Activated B cell treated with CpG ODN at 0.5 μM for 24 hours (primary cell): ENCODE measurements around the gene GRIN3B. TPM values are rescaled to one million over a fixed set of nuclear protein-coding genes. Genes with fewer than 3 reads are reported as not detected.
"Not testable (repeated sequence)": the region's sequence is repeated elsewhere in the genome, so short reads cannot be mapped to it uniquely, and the experiment has no call there.

ENCODE experiments used
- ATAC-seq: fragments of 200-7000 bp; cut with Tn5 transposase; one replicate; pipeline ENCODE4 v1.10.0; 2021; ENCODE audit warnings: low read depth, mild to moderate bottlenecking, moderate library complexity
- CTCF ChIA-PET: fragments of 350-600 bp; sonication (Branson Sonifier 250); formaldehyde crosslinking; loops from one replicate; lab custom pipeline; 2021; ENCODE audit warnings: antibody characterized with exemption; lab: Charles Lee
- POLR2A ChIA-PET: fragments of 350-600 bp; sonication (Branson Sonifier 250); formaldehyde crosslinking; loops from one replicate; lab custom pipeline; 2021; ENCODE audit warnings: antibody characterized with exemption; lab: Charles Lee
- DNase-seq: peaks from one replicate; pipeline ENCODE4 v3.0.0; 2022
- H3K27ac Mint-ChIP-seq: one replicate; pipeline ENCODE4 v1.8.0; 2020; ENCODE audit warnings: mixed read lengths
- H3K27me3 Mint-ChIP-seq: one replicate; pipeline ENCODE4 v1.8.0; 2021; ENCODE audit warnings: mixed read lengths
- H3K36me3 Mint-ChIP-seq: one replicate; pipeline ENCODE4 v1.8.0; 2021; ENCODE audit warnings: low read depth, mixed read lengths
- H3K4me1 Mint-ChIP-seq: one replicate; pipeline ENCODE4 v1.8.0; 2021; ENCODE audit warnings: mixed read lengths
- H3K4me3 Mint-ChIP-seq: one replicate; pipeline ENCODE4 v1.8.0; 2020; ENCODE audit warnings: mild to moderate bottlenecking, mixed read lengths
- H3K9me3 Mint-ChIP-seq: one replicate; pipeline ENCODE4 v1.8.0; 2020; ENCODE audit warnings: mixed read lengths
- CTCF ChIP-seq: fragments of 200-600 bp; IDR thresholded peaks from one replicate; pipeline ENCODE4 v1.8.0; 2022; ENCODE audit warnings: antibody characterized with exemption, mild to moderate bottlenecking
- intact Hi-C: fragments of 100-400 bp; cut with micrococcal nuclease; formaldehyde crosslinking; loops from one replicate; pipeline ENCODE4 v1.15.1; 2024
- total RNA-seq: library from RNA; stranded (reverse); gene quantifications from 2 replicates; pipeline ENCODE4 v1.2.3, GENCODE V29; 2022

The GRIN3B gene
- total RNA-seq, 1 donor from 2014 or later = 0.11 TPM

DNA sequence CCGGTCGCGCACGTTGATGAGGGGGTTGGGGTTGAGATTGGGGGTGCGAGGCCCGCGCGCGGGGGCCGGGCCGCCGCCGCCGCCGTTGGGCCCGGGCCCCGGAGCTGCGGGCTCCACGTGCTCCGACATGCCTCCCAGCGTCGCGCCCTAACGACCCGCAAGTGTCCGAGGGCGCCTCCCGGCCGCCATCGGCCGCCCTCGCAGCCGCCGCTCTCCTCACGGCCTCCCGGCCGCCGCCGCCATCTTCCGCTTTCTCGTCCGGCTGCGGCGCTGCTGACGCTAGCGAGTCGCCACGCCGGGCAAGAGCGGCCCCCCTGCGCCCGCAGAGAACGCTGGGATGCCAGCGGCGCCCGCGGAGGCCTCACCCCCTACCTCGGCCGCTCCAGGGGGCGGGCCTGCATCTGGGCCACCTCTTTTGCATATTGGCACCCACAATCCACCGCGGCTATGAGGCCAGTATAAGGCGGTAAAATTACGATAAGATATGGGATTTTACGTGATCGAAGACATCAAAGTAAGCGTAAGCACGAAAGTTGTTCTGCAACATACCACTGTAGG is 20.7 kb downstream of the GRIN3B start, which contains the start of gene TMEM259:
Gene TMEM259 (minus strand): TSS at position 256 of the 558 bp plus-strand sequence. CDS start 127 bp downstream, at position 129.
- Mint-ChIP-seq H3K4me3 (peak within 1 kb of the TSS; percentile 87), H3K9me3 (no peaks in the 10 kb centered on the region), H3K36me3 (peaks cover 15% of the 10 kb centered on the region), H3K27me3 (no peaks in the 10 kb centered on the region), H3K27ac (peak within 1 kb of the TSS; percentile 99), H3K4me1 (peaks cover 53% of the 10 kb centered on the region)
- no peak for TF ChIP-seq CTCF
- intact Hi-C loops = loop anchor here (1.0 to 2.0 kb wide), 9 partner anchors 20 to 220 kb away; partner anchors contain the start of genes ATP5F1D, GPX4, GRIN3B and STK11
- DNase-seq (peak; percentile 95), ATAC-seq (peak; percentile 87)
- ChIA-PET CTCF (interaction anchor here (0.9 to 1.2 kb wide), 3 partner anchors 19 to 224 kb away, joined by 3 to 5 read pairs (median 3); partner anchors contain the start of gene ABCA7), POLR2A (interaction anchor here (0.5 to 13.8 kb wide), 21 partner anchors 9 to 254 kb away, joined by 3 to 365 read pairs (median 5); partner anchors contain the start of genes ABCA7, ARHGAP45, ATP5F1D and CIRBP)

GRCh38 chr19:1023883-1024188 is 23.6 kb downstream of the GRIN3B start:
- not testable (repeated sequence) for H3K4me3 Mint-ChIP-seq

GRCh38 chr19:1025080-1025479 is 24.9 kb downstream of the GRIN3B start:
- not testable (repeated sequence) for H3K4me3 Mint-ChIP-seq

More at GRCh38 chr19:1023883-1024188, 23.6 kb downstream of the GRIN3B start:
- H3K9me3 Mint-ChIP-seq, CTCF ChIA-PET, intact Hi-C loops, H3K27me3 Mint-ChIP-seq, ATAC-seq, H3K27ac Mint-ChIP-seq, DNase-seq: not testable (repeated sequence)
- POLR2A ChIA-PET = interaction anchor here (0.9 to 13.8 kb wide), 3 partner anchors 16 to 245 kb away, joined by 3 to 365 read pairs (median 3); partner anchors contain the start of genes ABCA7, CIRBP and GPX4
- Mint-ChIP-seq H3K4me1 (peaks cover 33% of the 10 kb centered on the region), H3K36me3 (peaks cover 18% of the 10 kb centered on the region)

DNA sequence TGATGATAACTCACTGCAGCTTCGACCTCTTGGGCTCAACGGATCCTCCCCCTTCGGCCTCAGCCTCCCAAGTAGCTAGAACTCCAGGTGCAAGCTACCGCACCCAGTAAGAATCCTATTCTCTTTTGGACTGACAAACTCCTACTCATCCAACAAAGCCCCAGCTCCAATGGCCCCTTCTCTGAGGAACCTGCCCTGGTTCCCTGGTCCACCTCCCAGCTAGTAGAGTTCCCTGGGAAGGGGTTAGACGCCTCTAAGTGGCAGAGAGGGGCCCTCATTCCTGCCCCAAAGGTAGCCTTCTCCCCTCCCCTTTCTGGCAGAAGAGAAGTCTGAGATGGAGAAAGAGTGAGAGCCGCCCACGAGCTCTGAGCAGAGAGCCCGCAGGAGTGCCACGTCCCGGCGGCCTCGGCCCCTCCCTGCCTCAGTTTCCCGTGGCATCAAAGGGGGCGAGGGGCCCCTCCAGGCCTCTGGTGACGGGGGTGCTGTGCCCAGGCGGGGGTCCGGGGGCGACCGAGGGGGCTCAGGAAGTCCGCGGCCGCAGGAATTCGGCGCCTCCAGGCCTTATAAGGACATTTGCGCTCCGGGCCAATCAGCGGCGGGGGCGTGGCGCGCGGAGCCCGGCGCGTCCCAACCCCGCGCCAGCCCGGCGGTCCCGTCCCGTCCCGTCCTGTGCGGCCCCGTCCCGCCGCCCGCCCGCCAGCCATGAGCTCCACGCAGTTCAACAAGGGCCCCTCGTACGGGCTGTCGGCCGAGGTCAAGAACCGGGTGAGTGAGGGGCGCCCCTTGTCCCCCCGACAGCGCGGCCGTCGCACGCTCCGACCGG is 26.0 kb downstream of the GRIN3B start, which contains the start of gene CNN2:
Gene CNN2 (plus strand): TSS at position 649 of the 823 bp plus-strand sequence. CDS start 54 bp downstream, at position 703.
- Mint-ChIP-seq H3K27ac (peak within 1 kb of the TSS; percentile 91), H3K4me3 (peak within 1 kb of the TSS; percentile 95), H3K27me3 (no peaks in the 10 kb centered on the region), H3K36me3 (peaks cover 25% of the 10 kb centered on the region), H3K4me1 (peaks cover 32% of the 10 kb centered on the region), H3K9me3 (no peaks in the 10 kb centered on the region)
- ChIA-PET POLR2A (interaction anchor here (0.5 to 13.8 kb wide), 20 partner anchors 9 to 411 kb away, joined by 3 to 365 read pairs (median 5); partner anchors contain the start of genes ABCA7, ARHGAP45, CIRBP and WDR18), CTCF (interaction anchor here (1.1 to 3.6 kb wide), 7 partner anchors 13 to 218 kb away, joined by 3 to 15 read pairs (median 6); partner anchors contain the start of genes ABCA7 and ARHGAP45)
- intact Hi-C loops = loop anchor here (1.0 kb wide), 1 partner anchor 15 kb away; no protein-coding TSS in a partner anchor
- no peak for TF ChIP-seq CTCF
- peak; percentile 76 for DNase-seq
- ATAC-seq = peak; percentile 61

More at GRCh38 chr19:1025080-1025479, 24.9 kb downstream of the GRIN3B start:
- ATAC-seq, H3K9me3 Mint-ChIP-seq, H3K27ac Mint-ChIP-seq, H3K27me3 Mint-ChIP-seq, intact Hi-C loops, DNase-seq: not testable (repeated sequence)
- peaks cover 19% of the 10 kb centered on the region for H3K36me3 Mint-ChIP-seq
- peaks cover 27% of the 10 kb centered on the region for H3K4me1 Mint-ChIP-seq
- ChIA-PET CTCF (interaction anchor here (1.1 to 3.6 kb wide), 2 partner anchors 24 to 40 kb away, joined by 3 to 13 read pairs; no protein-coding TSS in a partner anchor), POLR2A (interaction anchor here (0.6 to 13.8 kb wide), 6 partner anchors 15 to 218 kb away, joined by 4 to 365 read pairs (median 29); partner anchors contain the start of genes ABCA7 and ARHGAP45)

- no peaks in the 10 kb centered on the region for H3K9me3 Mint-ChIP-seq
- H3K36me3 Mint-ChIP-seq = peaks cover 24% of the 10 kb centered on the region
- CTCF ChIA-PET = interaction anchor here (1.1 to 3.6 kb wide), 5 partner anchors 12 to 217 kb away, joined by 4 to 15 read pairs (median 6); partner anchors contain the start of genes ABCA7 and ARHGAP45
- DNase-seq (peak; percentile 43), ATAC-seq (peak; percentile 17)
- intact Hi-C loops = loop anchor here (1.0 kb wide), 2 partner anchors 14 to 76 kb away; partner anchors contain the start of gene GPX4
- H3K4me3 Mint-ChIP-seq = peak overlapping the region; percentile 95
- TF ChIP-seq CTCF = no peak
- H3K27ac Mint-ChIP-seq = peak overlapping the region; percentile 91
- POLR2A ChIA-PET = interaction anchor here (0.5 to 13.8 kb wide), 29 partner anchors 8 to 625 kb away, joined by 3 to 365 read pairs (median 4); partner anchors contain the start of genes ABCA7, ARHGAP45, CIRBP and POLR2E
- no peaks in the 10 kb centered on the region for H3K27me3 Mint-ChIP-seq
- peaks cover 25% of the 10 kb centered on the region for H3K4me1 Mint-ChIP-seq
These were observed 26.8 kb downstream of the GRIN3B start for GRCh38 chr19:1026783-1027649.
